GM23248 (cell line): ENCODE results near the gene PHYKPL.

Source experiments
- EZH2 ChIP-seq: fragments of 200-600 bp; sonication (generic); IDR thresholded peaks from 2 replicates; pipeline ENCODE4 v1.6.1; 2018; ENCODE audit warnings: antibody characterized with exemption, mild to moderate bottlenecking; ENCODE audit not compliant: insufficient read depth, poor library complexity, severe bottlenecking
- EZH2phosphoT487 ChIP-seq: fragments of 200-600 bp; sonication (generic); IDR thresholded peaks from 2 replicates; pipeline ENCODE4 v1.6.1; 2018; ENCODE audit warnings: antibody characterized with exemption, moderate library complexity, mild to moderate bottlenecking, low read depth; ENCODE audit not compliant: insufficient read depth

- TF ChIP-seq EZH2 (no peak), EZH2phosphoT487 (no peak)
Measured at GRCh38 chr5:178245389-178245788, 12.8 kb upstream of the PHYKPL start.
